Smooth muscle cell (in vitro differentiated cells): ENCODE data around the gene GMEB2. TPM values are rescaled to one million over a fixed set of nuclear protein-coding genes. Genes with fewer than 3 reads are reported as not detected.

Source experiments
- DNase-seq: peaks from one replicate; lab custom pipeline; 2025; ENCODE audit not compliant: unreplicated experiment; lab: John Stamatoyannopoulos, UW
- H2AFZ ChIP-seq: fragments of 200-600 bp; sonication (generic); 2 replicates; pipeline ENCODE4 v1.6.0; 2016; ENCODE audit warnings: antibody characterized with exemption, low read depth, mild to moderate bottlenecking
- H3F3A ChIP-seq: fragments of 200-600 bp; sonication (generic); 2 replicates; pipeline ENCODE4 v1.6.0; 2017; ENCODE audit warnings: antibody characterized with exemption, low read depth
- H3K27ac ChIP-seq: fragments of 200-600 bp; sonication (generic); 2 replicates; pipeline ENCODE4 v1.5.1; 2016; ENCODE audit warnings: low read depth, mild to moderate bottlenecking
- H3K27me3 ChIP-seq: fragments of 200-600 bp; sonication (generic); 2 replicates; pipeline ENCODE4 v1.6.1; 2016; ENCODE audit warnings: low read depth, mild to moderate bottlenecking
- H3K36me3 ChIP-seq: fragments of 200-600 bp; sonication (generic); 2 replicates; pipeline ENCODE4 v1.5.1; 2016; ENCODE audit warnings: low read depth
- H3K4me1 ChIP-seq: fragments of 200-600 bp; sonication (generic); 2 replicates; pipeline ENCODE4 v1.5.1; 2016; ENCODE audit warnings: low read depth
- H3K4me2 ChIP-seq: fragments of 200-600 bp; sonication (generic); 2 replicates; pipeline ENCODE4 v1.6.0; 2016; ENCODE audit warnings: mild to moderate bottlenecking
- H3K4me3 ChIP-seq: fragments of 200-600 bp; sonication (generic); 2 replicates; pipeline ENCODE4 v1.5.1; 2016; ENCODE audit warnings: mild to moderate bottlenecking
- H3K79me2 ChIP-seq: fragments of 200-600 bp; sonication (generic); 2 replicates; pipeline ENCODE4 v1.6.0; 2016; ENCODE audit warnings: low read depth, mild to moderate bottlenecking
- H3K9ac ChIP-seq: fragments of 200-600 bp; sonication (generic); 2 replicates; pipeline ENCODE4 v1.6.0; 2016; ENCODE audit warnings: low read depth
- H3K9me3 ChIP-seq: fragments of 200-600 bp; sonication (generic); replicated peaks from 2 replicates; pipeline ENCODE4 v1.5.1; 2016; ENCODE audit warnings: low read depth
- H4K20me1 ChIP-seq: fragments of 200-600 bp; sonication (generic); 2 replicates; pipeline ENCODE4 v1.6.0; 2016; ENCODE audit warnings: low read depth
- WGBS: methylation state at CpG from one replicate; pipeline ENCODE4 v1.1.7; 2016; ENCODE audit warnings: low lambda C conversion rate; 5-methylcytosine and 5-hydroxymethylcytosine counted together
- polyA plus RNA-seq: library from polyadenylated mRNA; unstranded; fragments of >200 nt; fragmentation: Nextera tagmentation; extraction: Ambion mirVana; gene quantifications from 2 replicates; pipeline ENCODE4 v1.2.1, GENCODE V29; 2016
- total RNA-seq: library from RNA; depleted of rRNA; stranded (reverse); fragments of >200 nt; gene quantifications from 2 replicates; pipeline ENCODE4 v1.2.3, GENCODE V29; 2014
- TF ChIP-seq, protein P1 (sequence below): fragments of 200-600 bp; sonication (generic); IDR thresholded peaks from 2 replicates; pipeline ENCODE4 v1.5.1; 2017; ENCODE audit warnings: borderline replicate concordance, mild to moderate bottlenecking, antibody characterized with exemption; ENCODE audit not compliant: insufficient read depth, poor library complexity, severe bottlenecking

The GMEB2 gene
- total and polyA plus RNA-seq, 2 experiments from 2014 or later: 8.9 to 11.3 TPM

DNA sequence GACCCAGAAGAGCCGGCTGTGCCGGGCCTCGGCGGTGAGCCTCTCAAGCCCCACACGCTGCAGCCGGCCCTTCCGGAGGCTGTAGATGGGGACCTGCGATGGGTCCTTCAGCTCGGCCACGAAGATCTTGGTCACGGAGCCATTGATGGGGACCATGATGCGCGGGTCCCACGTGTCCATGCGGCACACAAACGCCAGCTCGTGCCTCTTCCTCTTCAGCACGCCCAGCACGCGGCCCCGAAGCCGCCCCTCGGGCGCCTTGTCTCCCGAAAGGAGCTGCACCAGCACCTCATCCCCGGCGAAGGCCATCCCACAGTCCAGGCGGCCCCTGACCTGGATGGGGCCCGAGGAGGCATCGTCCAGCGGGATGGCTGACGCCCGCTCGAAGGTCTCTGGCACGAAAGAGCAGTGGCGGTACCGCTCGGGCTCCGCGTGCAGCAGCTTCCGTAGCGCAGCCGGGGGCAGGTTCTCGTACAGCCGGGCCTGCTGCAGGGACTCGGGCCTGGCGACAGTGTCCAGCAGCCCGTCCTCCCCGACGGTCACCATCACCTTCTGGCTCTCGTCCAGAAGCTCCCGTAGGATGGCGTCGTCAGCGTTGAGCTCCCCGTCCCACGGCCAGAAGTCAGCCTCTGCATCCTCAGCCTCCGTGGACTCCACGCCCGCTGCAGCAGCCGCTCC lies 61.7 kb downstream of the GMEB2 start:
- Histone ChIP-seq H3K4me1 (no peaks in the 10 kb centered on the region), H2AFZ (no peak overlapping the region), H3K4me3 (no peak overlapping the region), H4K20me1 (no peaks in the 10 kb centered on the region), H3K9ac (no peak overlapping the region), H3K27ac (no peak overlapping the region), H3K79me2 (no peaks in the 10 kb centered on the region), H3K27me3 (no peaks in the 10 kb centered on the region), H3K36me3 (no peaks in the 10 kb centered on the region), H3K9me3 (no peaks in the 10 kb centered on the region), H3F3A (no peaks in the 10 kb centered on the region), H3K4me2 (no peak overlapping the region)
- no peak for DNase-seq
- TF ChIP-seq, protein P1, sequence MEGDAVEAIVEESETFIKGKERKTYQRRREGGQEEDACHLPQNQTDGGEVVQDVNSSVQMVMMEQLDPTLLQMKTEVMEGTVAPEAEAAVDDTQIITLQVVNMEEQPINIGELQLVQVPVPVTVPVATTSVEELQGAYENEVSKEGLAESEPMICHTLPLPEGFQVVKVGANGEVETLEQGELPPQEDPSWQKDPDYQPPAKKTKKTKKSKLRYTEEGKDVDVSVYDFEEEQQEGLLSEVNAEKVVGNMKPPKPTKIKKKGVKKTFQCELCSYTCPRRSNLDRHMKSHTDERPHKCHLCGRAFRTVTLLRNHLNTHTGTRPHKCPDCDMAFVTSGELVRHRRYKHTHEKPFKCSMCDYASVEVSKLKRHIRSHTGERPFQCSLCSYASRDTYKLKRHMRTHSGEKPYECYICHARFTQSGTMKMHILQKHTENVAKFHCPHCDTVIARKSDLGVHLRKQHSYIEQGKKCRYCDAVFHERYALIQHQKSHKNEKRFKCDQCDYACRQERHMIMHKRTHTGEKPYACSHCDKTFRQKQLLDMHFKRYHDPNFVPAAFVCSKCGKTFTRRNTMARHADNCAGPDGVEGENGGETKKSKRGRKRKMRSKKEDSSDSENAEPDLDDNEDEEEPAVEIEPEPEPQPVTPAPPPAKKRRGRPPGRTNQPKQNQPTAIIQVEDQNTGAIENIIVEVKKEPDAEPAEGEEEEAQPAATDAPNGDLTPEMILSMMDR: no peak
- 97% methylated on average over 61 of the region's 61 CpGs for WGBS

DNA sequence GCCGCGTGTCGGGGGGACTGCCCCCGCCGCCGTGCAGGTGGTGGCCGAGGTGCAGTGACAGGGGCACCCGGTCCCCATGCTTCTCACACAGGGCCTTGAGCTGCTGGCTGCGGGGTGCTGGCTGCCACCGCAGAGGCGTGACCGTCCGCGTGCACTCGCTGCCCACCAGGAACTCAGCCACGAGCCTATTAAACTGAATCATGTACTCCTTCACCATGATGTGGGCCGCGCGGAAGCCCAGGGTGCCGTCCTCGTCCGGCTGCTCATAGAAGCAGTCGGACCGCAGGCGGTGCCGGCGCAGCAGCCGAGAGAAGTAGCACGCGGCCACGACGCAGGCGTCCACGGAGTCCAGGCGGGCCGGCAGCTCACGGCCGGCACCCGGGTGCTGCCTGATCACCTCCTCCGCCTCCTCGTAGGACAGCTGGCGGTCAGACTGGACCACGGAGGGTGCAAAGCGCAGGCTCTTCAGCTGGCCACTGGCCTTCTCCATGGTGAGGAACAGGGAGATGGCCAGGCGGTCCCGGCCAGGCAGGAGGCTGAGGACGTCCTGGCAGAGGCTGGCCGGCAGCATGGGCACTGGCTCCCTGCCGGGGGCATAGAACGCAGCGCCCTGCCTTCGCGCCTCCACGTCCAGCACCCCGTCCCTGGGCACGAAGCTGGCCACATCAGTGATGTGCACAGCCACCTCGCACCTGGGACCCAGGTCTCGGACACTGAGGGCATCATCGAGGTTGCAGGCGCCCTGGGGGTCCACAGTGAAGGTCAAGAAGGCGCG lies 62.7 kb downstream of the GMEB2 start:
- TF ChIP-seq, protein P1: no peak
- Histone ChIP-seq H3K27ac (no peak overlapping the region), H3K27me3 (no peaks in the 10 kb centered on the region), H3K4me3 (no peak overlapping the region), H3F3A (no peaks in the 10 kb centered on the region), H3K36me3 (no peaks in the 10 kb centered on the region), H3K4me1 (no peaks in the 10 kb centered on the region), H3K9ac (no peak overlapping the region), H3K79me2 (no peaks in the 10 kb centered on the region), H3K4me2 (no peak overlapping the region), H4K20me1 (no peaks in the 10 kb centered on the region), H3K9me3 (no peaks in the 10 kb centered on the region), H2AFZ (no peak overlapping the region)
- no peak for DNase-seq
- 98% methylated on average over 56 of the region's 62 CpGs for WGBS

DNA sequence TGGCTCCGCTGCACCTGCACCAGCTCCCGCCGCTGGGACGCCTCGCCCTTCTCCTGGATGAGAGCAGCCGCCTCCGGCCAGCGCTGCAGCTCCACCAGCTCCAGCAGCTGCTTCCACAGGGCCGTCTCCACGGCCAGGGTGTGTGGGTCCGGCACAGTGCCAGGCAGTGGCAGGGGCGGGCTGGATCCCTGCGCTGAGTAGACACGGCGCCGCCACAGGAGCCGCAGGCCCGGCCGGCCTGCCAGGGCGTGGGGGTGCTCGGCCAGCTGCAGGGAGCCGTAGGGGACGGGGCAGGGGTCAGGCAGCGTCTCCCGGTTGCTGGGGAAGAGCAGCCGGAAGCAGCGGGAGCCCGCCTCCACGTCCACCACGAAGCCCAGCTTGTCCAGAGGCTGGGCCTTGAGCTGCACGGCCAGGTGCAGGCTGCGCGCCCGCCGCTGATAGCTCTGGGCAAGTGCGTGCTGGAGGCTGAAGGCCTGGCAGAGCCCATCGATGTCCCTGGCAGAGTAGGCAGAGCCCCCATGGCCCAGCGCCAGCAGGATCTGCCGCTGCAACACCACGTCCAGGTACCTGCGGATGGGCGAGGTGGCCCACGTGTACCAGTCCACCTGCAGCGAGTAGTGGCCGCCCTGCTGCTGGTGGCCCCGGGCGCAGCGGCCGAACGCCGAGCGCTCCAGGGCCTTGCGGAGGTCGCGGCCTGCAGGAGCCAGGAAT lies 63.5 kb downstream of the GMEB2 start:
- 98% methylated on average over 55 of the region's 55 CpGs for WGBS
- DNase-seq: no peak
- Histone ChIP-seq H3K9ac (no peak overlapping the region), H3K27me3 (no peaks in the 10 kb centered on the region), H3K79me2 (no peaks in the 10 kb centered on the region), H4K20me1 (no peaks in the 10 kb centered on the region), H3K4me2 (no peak overlapping the region), H3K4me3 (no peak overlapping the region), H3F3A (no peaks in the 10 kb centered on the region), H3K9me3 (no peaks in the 10 kb centered on the region), H3K36me3 (no peaks in the 10 kb centered on the region), H3K27ac (no peak overlapping the region), H3K4me1 (no peaks in the 10 kb centered on the region), H2AFZ (no peak overlapping the region)
- TF ChIP-seq, protein P1: no peak
